GM21786 (cell line): ENCODE results near the gene SLC22A12.

ENCODE experiments used
- ATAC-seq: cut with Tn5 transposase; IDR thresholded peaks from one replicate; pipeline ENCODE4 v1.9.1; 2021; ENCODE audit not compliant: unreplicated experiment

The SLC22A12 gene

GRCh38 chr11:64620381-64620971, 29.5 kb downstream of the SLC22A12 start:
- no peak for ATAC-seq

DNA sequence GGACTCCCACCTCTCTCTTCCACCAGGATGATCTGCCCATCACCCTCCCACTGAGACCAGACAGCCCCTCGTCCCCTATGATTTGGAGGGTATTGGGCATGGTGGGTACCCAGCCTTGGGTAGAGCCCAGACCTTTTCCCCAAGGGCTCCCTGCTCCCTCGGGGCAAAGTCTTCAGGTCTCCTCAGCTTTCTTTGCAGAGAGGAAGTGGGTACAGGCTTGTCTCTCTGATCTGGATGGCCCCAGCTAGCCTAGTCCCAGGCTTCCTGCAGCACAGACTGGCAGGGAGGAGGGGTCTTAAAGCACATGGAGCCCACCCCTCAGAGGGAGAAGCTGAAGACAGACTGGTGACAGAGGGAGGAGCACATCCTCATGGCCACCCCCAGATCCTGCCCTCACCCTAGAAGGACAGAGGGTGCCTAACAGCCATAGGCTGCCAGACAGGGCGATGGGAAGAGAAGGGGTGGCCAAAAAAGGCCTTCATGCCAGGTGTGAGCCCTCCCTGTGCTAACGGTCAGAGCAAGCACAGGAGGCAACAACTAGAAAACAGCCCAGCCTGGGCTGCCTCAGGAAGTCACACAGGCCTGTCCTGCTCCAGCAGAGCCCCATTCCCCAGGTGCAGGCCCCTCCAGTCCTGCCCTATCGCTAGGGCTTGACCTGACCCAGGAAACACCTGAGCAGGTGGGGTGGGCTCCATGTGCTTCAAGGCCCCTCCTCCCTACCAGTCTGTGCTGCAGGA, 30.4 kb downstream of the SLC22A12 start:
- ATAC-seq: no peak

GRCh38 chr11:64622681-64623080, 31.7 kb downstream of the SLC22A12 start:
- no peak for ATAC-seq

DNA sequence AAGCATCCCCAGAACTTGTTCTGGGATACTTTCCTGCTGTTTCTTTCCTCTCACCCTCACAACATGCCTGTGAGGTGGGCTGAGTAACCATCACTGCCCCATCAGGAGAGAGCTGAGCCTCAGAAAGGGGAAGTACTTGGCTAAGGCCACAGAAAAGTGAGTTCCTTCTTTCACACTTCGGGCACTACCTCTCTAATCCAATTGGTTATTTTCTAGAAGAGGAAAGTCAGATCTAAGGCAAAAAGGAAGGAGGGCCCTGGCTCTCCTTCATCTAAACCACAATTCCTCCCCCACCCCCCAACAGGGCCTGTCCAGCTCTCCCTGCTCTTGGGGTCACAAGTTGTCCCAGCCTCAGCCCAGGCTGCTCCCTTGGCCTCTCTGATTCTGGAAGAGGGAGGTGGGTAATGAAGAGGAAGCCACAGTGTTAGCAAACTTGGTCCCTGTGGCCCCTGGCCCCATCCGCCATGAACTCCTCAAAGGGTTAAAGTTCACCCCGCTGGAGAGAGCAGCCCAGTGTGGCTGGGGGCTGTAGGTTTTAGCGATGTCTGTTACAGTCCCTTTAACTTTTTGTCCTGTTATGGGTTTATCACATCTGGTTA, 34.0 kb downstream of the SLC22A12 start:
- no peak for ATAC-seq

GRCh38 chr11:64626637-64627036, 35.6 kb downstream of the SLC22A12 start:
- ATAC-seq: no peak

DNA sequence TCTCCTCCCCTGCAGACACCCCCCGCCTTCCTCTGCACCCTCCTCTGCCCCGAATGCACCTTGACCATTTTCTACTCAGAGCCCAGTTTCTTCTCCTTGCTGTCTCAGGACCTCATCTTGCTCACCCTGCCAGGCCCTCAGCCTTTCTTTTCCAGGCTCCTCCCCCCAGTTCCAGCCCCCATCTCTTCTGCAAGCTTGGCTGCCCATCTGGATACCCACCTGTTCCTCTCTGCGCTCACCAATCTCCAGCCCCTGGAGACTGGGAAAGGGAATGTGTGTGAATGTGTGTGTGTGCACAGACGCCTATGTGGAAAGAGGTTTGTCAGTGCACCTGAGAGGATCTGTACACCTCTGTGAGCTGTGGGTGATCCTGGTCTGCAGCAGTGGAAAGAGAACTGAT, 36.4 kb downstream of the SLC22A12 start:
- no peak for ATAC-seq

- no peak for ATAC-seq
Observed at GRCh38 chr11:64628596-64628995, 37.6 kb downstream of the SLC22A12 start.

DNA sequence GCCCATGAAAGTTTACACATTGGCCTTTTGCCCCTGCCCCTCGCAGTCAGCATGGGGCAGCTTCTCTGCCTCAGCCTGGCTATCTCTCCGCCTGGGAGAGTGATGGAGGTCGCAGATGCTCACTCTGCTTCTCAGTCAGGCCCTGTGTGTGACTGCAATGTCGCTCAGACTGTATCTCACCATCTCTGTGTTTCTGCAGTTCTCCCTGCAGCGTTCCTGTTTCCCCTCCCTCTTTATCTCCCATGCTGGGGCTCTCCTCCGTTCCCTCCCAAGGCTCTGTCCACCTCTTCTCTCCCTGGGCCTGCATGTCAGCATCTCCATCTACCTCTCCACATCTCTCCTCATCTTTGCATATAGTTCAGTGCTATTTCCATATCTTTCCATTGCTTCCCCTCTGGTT, 38.1 kb downstream of the SLC22A12 start:
- ATAC-seq: no peak

DNA sequence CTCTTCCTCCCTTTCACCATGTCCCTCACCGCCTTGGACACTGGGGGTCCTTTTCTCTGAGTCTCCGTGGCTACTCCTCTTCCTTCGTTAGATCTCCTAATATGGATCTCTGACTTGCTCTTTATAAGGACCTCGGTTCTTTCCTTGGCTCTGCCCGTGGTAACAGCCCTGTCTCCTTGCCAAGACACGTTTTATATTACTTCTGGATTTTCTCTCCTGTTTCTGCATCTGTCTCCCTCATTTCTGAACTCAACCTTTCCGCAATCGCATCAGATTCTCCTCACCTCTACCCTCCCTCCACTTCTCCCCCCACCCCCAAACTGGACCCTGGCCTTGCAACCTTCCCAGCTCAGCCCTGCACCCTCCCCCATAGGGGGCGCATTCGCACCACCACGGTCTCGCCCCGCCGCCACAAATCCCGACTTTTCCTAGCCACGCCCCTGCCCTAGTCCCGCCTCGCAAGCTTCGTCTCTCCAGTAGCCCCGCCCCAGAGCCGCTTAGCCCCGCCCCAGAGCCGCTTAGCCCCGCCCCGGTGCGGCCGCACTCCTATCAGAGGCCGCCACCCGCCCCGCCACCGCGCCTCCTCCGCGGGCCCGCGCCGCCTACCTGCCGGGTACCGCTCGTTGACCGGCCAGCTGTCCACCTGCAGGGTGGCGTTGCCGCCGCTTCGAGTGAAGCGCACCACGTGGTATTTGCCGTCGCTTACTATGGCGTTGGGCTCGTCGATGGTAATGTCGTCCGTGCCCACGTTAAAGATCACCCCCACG, 39.0 kb downstream of the SLC22A12 start:
- ATAC-seq: no peak

- ATAC-seq: no peak
Observed at GRCh38 chr11:64631675-64632074, 40.7 kb downstream of the SLC22A12 start.

DNA sequence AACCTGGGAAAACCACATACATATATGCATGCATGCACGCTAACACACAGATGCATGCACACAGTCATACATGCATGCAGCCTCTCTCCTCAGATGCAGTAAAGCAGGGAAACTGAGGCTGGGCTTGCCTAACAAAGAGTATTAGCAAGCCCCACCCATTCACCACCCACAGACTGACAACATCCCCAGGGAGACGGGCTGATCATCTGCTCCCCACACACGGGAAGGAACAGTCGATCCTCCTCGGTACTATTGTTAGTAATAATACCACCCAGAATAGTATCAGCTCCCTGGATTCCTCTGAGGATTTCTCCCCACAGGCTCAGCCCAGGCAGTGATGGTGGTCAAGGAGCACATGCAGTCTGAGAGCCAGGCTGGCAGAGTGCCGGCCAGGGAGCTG, 41.2 kb downstream of the SLC22A12 start:
- ATAC-seq: no peak

DNA sequence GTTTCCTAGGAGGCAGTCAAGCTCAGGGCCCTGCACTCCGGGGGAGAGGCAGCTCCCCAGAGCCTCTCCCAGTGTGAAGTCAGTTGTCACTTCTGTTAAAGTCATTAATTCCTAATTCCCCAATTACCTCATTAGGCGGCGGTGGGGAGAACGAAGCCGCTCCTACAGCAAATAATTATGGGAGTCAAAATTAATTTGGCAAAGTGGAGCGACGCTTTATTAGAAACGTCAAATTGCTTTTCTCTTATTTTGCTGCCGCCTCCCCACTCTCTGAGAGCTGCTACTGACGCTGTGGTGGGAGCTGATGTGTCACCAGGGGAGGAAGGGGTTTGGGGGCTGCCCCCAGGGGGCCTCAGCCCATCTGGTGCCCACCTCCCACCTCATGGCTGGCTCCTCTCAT, 41.6 kb downstream of the SLC22A12 start:
- no peak for ATAC-seq

DNA sequence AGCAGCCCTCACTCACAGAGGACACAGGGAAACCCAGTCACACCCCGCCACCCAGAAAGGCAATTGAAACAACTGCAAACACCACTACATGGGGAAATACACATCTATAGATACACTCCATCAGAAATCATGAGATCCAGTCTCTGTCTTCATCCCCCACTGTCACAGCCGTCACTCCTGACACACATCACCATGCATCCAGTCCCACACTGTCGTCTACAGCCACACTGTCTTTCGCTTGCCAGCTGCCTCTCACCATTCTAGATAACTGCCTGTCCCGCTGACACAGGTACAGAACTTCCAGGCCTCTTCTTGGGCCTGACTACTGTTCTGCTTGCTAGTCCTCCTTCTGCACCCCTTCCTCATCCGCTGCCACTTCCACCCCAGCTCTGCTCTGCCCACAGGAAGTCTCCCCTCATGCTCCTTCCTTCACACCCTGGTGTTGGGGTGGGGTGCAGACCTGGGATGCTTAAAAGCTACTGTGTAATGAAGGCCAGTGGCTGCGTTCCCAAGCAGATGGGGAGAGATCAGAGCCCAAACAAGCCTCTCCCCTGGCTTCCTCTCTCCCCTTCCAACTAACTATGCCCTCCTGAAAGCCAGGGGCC, 42.6 kb downstream of the SLC22A12 start:
- no peak for ATAC-seq

GRCh38 chr11:64637334-64638017, 46.5 kb downstream of the SLC22A12 start:
- ATAC-seq: no peak

DNA sequence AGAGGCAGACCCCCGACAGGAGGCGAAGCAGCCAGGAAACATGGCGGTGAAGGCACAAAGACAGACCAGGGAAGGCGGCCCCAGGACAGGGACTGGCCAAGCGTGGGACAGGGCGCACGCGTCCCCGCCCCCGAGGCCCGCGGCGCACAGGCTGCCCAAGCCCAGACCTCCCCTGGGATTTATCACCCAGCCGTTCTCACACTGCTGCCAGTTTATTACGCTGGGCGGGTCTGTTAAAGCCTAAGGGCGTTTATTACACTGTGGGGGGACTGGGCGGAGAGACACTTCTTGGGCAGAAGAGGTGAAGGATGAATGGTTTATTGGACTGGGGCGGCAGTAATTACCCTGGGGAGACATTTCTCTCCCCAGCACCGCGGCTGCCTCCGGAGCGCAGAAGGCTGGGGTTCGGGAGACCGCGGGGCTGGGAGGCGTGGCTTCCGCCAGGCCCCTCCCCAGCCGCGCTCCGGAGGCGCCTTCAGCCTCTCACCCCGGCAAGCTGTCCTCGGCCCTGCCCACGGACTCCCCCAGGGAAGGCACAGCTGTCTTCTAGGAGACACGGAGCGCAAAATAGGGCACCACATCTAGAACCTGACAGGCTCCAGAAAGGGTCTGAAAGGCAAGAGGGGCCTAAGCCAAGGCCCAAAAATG, 47.1 kb downstream of the SLC22A12 start:
- no peak for ATAC-seq

- no peak for ATAC-seq
Observed at GRCh38 chr11:64638829-64639228, 47.8 kb downstream of the SLC22A12 start.

GRCh38 chr11:64639885-64640284, 48.9 kb downstream of the SLC22A12 start:
- no peak for ATAC-seq

- ATAC-seq: no peak
Observed at GRCh38 chr11:64641596-64642417, 50.8 kb downstream of the SLC22A12 start.

DNA sequence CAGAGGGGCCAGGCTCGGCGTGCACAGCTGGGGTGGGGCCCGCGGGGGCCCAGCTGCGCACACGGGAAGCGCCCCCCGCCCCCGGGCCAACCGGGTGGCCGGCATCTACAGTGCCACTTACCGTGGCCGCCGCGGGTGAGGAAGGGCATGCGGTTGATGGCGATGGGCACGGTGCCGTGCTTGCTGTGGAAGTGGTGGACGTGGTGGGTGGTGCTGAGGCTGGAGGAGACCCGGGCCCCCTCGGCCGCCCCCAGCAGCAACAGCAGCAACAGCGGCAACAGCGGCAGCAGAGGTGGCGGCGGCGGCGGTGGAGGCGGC, 51.4 kb downstream of the SLC22A12 start:
- no peak for ATAC-seq

DNA sequence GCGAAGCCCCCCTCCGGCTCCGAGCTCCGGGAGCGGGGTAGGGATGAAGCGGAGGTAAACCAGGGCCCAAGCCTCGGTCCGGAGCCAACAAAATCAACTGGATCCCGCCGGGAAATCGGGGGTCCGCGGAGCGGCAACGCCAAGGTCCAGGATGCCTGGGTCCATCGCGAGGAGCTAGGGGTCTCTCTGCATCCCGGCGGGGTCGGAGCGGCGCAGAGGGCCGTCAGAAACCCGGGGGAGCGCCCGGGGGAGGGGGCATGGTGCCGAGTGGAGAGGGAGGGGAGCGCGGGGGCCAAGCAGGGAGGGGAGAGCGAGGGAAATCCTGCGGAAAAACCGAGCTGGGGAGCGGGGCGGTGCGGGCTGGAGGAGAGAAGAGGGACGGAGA, 51.8 kb downstream of the SLC22A12 start:
- no peak for ATAC-seq
